GM10266 (cell line): ENCODE data around the gene RNASE12.
"Not testable (repeated sequence)": the region's sequence is repeated elsewhere in the genome, so short reads cannot be mapped to it uniquely, and the experiment has no call there.

ENCODE experiments used
- DNase-seq: peaks from one replicate; pipeline ENCODE4 v3.0.0; 2012; ENCODE audit errors: extremely low spot score
- TF ChIP-seq, protein P1 (sequence below): IDR thresholded peaks from 2 replicates; pipeline ENCODE4 v1.5.1; 2012; ENCODE audit warnings: mild to moderate bottlenecking, low read depth; ENCODE audit not compliant: control insufficient read depth, insufficient read depth; ENCODE audit errors: missing control alignments

RNASE12 gene

DNA sequence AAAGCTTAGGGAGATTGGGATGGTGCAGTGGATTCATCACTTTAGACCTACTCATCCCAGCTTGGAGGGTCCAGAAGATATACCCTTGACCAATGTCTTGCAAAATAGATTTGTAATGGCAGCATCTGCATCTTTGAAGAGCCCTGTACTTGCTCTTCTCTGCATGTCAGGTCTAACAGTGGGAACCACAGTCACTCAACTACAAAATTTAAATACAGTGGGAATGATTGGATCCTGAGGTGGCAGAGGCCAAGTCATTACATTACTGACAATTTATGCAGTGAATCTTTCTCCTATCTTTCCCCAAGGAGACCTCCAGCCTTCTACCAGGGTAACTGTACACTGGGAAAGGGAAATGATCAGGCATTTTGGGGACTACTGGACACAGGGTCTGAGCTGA is 22.1 kb downstream of the RNASE12 start:
- no peak for DNase-seq
- TF ChIP-seq, protein P1, sequence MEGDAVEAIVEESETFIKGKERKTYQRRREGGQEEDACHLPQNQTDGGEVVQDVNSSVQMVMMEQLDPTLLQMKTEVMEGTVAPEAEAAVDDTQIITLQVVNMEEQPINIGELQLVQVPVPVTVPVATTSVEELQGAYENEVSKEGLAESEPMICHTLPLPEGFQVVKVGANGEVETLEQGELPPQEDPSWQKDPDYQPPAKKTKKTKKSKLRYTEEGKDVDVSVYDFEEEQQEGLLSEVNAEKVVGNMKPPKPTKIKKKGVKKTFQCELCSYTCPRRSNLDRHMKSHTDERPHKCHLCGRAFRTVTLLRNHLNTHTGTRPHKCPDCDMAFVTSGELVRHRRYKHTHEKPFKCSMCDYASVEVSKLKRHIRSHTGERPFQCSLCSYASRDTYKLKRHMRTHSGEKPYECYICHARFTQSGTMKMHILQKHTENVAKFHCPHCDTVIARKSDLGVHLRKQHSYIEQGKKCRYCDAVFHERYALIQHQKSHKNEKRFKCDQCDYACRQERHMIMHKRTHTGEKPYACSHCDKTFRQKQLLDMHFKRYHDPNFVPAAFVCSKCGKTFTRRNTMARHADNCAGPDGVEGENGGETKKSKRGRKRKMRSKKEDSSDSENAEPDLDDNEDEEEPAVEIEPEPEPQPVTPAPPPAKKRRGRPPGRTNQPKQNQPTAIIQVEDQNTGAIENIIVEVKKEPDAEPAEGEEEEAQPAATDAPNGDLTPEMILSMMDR: no peak

DNA sequence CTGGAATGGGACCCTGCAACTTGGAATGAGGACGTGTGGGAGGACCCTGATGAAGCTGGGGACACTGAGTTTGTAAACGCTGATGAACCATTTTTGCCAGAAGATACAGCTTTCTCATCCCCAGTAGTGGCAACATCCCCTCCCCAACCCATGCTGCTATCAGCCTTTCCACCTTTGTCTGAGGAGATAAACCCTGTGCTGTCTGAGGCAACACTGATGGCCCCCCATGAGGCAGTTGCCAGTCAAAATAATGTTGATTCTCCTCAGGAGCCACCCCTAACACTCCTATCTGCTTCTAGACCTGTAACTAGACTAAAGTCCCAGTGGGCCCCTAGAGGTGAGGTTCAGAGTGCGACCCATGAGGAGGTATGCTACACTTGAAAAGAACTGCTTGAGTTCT is 22.8 kb downstream of the RNASE12 start:
- TF ChIP-seq, protein P1: no peak
- DNase-seq: no peak

DNA sequence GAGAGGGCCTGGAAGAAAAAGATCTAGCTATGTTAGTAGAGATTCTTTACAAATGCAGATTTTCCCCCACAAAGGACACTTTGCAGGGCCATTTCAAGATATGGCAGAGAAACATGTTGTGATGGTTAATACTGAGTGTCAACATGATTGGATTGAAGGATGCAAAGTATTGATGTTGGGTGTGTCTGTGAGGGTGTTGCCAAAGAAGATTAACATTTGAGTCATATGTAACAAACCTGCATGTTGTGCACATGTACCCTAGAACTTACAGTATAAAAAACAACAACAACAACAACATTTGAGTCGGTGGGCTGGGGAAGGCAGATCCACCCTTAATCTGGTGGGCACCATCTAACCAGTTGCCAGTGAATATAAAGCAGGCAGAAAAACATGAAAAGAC is 24.0 kb downstream of the RNASE12 start:
- not testable (repeated sequence) for DNase-seq

DNA sequence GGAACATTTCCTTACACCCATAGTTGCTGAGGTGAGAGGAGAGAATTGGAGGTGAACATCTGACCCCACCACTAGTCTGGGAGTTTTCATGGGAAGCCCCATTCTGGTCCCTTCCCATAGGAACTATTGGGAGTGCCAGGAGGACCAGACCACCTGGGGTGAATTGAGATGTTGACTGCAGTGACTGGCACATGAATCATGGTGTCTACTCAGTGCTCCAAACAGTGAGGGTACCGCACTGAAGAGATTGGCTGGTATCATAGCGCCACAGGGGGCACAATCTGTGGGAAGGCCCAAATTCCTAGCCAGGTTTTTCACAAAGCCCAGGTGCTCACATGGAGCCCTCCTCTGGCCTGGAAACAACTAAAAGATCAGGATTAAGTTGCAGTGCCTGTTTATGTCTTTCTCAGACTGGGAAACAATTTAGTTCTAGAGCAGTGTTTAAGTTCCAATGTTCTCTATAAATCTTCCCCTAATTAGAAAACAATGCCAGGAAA is 26.6 kb downstream of the RNASE12 start:
- DNase-seq: no peak
- TF ChIP-seq, protein P1: no peak

DNA sequence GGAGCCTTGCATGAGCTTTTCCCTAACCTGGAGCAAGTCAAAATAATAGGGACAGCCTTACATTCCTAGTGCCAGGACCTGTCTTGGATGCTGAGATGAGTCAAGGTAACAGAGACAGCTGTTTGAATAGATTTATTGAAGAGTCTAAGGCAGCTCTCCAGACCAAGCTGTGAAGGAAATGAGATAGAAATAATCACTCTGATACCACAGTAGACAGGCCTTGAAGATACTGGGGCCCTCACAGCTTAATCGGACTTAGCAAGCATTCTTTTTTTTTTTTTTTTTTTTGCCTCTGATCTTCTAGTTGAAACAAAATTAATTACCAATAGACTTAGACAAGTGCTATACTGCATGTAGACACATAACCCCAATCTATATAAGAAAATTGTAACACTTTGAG is 27.2 kb downstream of the RNASE12 start:
- no peak for DNase-seq
- TF ChIP-seq, protein P1: no peak

DNA sequence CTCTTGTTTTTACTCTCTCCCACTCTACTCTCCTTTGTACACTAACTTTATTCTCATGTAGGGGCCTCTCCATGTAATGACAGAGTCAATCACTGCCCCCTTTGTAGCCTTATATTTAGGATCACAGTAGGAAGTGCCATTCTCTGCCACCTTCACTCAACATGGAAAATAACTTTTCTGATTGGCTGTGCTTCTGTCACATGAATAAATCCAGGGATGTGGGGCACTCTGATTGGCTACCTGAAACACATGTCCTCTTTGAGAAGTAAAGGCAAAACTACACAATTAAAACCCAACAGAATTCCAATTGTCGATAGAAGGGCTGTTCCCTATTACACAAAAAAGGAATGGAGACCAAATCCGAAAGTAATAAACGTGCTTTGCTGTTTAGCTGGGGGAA is 30.2 kb downstream of the RNASE12 start, which contains the start of gene RNASE9:
Gene RNASE9, minus strand, starts transcription at position 87 of the 400 bp plus-strand sequence.
- no peak for DNase-seq
- TF ChIP-seq, protein P1: no peak

DNA sequence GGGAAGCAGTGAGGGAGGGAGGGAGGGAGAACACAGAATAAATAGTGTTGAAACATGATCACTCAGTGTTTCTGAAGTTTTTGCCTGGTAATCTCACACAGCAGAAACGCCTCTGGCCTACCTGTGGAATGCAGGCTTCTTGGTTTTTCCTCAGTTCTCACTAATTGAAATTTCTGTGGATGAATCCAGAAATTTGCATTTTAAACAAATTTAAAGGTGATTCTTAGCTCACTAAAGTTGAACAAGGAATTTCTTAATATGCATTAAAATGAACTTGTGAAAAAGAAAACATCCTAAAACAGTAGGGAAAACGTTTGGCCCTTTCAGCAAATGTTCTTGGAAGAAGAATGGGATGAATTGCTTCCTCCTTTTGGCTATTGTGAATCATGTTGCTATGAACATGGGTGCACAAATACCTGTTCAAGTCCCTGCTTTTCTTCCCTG is 31.7 kb downstream of the RNASE12 start:
- TF ChIP-seq, protein P1: no peak
- no peak for DNase-seq

DNA sequence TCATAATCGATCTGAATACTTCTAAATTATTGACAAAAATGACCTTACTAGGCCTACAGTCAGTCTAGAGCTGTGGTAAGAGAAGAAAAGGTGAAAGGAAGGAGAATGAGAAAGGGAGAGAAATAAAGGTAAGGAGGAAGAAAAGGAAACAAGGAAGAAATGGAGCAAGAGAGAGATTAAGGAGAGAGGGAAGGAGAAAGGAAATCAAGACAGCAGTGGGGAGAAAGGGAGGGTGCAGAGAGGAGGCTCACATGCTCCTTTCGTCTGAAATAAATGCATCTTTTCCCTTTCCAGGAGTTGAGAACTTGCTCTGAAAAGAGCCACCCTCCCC is 34.0 kb downstream of the RNASE12 start:
- DNase-seq: no peak
- TF ChIP-seq, protein P1: no peak
